ENCODE measurements around the gene CABCOCO1.

GRCh38 chr10:61635471-61635870 lies 27.3 kb upstream of the CABCOCO1 start:
- TF ChIP-seq CTCF (IDR thresholded peaks at IDR 0.05; ENCODE audit: low read depth, low read length) = no peak
- TF ChIP-seq EZH2phosphoT487 (IDR thresholded peaks at IDR 0.05; ENCODE audit: low read depth) = no peak
